Liver (tissue), 3 donors: ENCODE data around the gene ACTC1.

ENCODE experiments used
- FOXA2 ChIP-seq: IDR thresholded peaks from 2 replicates; pipeline ENCODE4 v1.6.1; 2016; ENCODE audit warnings: antibody characterized with exemption
- NR2F2 ChIP-seq: IDR thresholded peaks from 2 replicates; pipeline ENCODE4 v1.6.1; 2016; ENCODE audit warnings: antibody characterized with exemption
- RXRA ChIP-seq, 2 donors: IDR thresholded peaks; 2 replicates each; pipeline ENCODE4 v1.6.1; 2017 to 2018; ENCODE audit warnings: antibody characterized with exemption in 2 of 2, mild to moderate bottlenecking in 1 of 2
- SP1 ChIP-seq: IDR thresholded peaks from 2 replicates; pipeline ENCODE4 v1.6.1; 2018; ENCODE audit warnings: antibody characterized with exemption, mild to moderate bottlenecking
- TAF1 ChIP-seq: conservative IDR thresholded peaks from 2 replicates; pipeline ENCODE4 v1.6.1; 2016; ENCODE audit warnings: antibody characterized with exemption, mild to moderate bottlenecking
- YY1 ChIP-seq: IDR thresholded peaks from 2 replicates; pipeline ENCODE4 v1.6.1; 2016; ENCODE audit warnings: antibody characterized with exemption, mild to moderate bottlenecking
- TF ChIP-seq, protein P1 (sequence below): fragments of 150-350 bp; IDR thresholded peaks from 2 replicates; pipeline ENCODE4 v1.5.1; 2017; ENCODE audit warnings: improper control_type of control experiment, low read depth, low read length; ENCODE audit not compliant: missing input control
- TF ChIP-seq, protein P2 (sequence below): IDR thresholded peaks from 2 replicates; pipeline ENCODE4 v1.6.1; 2016; ENCODE audit warnings: antibody characterized with exemption
- TF ChIP-seq, protein P3 (sequence below): IDR thresholded peaks from 2 replicates; pipeline ENCODE4 v1.6.1; 2016; ENCODE audit warnings: antibody characterized with exemption
- TF ChIP-seq, protein P4 (sequence below): IDR thresholded peaks from 2 replicates; pipeline ENCODE4 v1.6.1; 2016; ENCODE audit warnings: antibody characterized with exemption, mild to moderate bottlenecking
- donor health status: healthy.
- donor health status: healthy.

DNA sequence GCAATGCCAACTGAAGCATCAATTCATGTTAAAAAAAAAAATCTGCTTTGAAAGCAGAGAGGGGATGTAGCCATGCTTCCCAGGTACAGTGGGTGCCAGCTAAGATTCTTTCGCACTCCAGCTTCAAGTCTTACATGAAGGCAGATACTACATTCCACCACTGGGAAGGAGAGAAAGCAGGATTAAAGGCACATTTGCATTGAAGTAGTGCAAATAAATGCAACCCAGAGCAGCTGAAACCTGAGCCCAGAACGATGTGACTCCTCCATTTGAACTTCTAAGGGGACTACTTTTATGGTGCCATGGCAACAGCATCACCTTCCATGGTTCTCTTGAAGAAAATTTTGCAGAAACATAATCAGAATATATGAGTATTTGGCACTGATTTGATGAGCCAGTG lies 21.4 kb downstream of the ACTC1 start:
- TF ChIP-seq, protein P1, sequence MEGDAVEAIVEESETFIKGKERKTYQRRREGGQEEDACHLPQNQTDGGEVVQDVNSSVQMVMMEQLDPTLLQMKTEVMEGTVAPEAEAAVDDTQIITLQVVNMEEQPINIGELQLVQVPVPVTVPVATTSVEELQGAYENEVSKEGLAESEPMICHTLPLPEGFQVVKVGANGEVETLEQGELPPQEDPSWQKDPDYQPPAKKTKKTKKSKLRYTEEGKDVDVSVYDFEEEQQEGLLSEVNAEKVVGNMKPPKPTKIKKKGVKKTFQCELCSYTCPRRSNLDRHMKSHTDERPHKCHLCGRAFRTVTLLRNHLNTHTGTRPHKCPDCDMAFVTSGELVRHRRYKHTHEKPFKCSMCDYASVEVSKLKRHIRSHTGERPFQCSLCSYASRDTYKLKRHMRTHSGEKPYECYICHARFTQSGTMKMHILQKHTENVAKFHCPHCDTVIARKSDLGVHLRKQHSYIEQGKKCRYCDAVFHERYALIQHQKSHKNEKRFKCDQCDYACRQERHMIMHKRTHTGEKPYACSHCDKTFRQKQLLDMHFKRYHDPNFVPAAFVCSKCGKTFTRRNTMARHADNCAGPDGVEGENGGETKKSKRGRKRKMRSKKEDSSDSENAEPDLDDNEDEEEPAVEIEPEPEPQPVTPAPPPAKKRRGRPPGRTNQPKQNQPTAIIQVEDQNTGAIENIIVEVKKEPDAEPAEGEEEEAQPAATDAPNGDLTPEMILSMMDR: no peak
- TF ChIP-seq SP1: no peak
- no peak for TF ChIP-seq TAF1
- TF ChIP-seq NR2F2: no peak
- TF ChIP-seq, protein P2, sequence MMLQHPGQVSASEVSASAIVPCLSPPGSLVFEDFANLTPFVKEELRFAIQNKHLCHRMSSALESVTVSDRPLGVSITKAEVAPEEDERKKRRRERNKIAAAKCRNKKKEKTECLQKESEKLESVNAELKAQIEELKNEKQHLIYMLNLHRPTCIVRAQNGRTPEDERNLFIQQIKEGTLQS: no peak
- no peak for TF ChIP-seq RXRA (IDR thresholded peaks at IDR 0.05)
- no peak for TF ChIP-seq FOXA2
- TF ChIP-seq YY1: no peak
- TF ChIP-seq, protein P3, sequence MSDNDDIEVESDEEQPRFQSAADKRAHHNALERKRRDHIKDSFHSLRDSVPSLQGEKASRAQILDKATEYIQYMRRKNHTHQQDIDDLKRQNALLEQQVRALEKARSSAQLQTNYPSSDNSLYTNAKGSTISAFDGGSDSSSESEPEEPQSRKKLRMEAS: no peak
- TF ChIP-seq, protein P4, sequence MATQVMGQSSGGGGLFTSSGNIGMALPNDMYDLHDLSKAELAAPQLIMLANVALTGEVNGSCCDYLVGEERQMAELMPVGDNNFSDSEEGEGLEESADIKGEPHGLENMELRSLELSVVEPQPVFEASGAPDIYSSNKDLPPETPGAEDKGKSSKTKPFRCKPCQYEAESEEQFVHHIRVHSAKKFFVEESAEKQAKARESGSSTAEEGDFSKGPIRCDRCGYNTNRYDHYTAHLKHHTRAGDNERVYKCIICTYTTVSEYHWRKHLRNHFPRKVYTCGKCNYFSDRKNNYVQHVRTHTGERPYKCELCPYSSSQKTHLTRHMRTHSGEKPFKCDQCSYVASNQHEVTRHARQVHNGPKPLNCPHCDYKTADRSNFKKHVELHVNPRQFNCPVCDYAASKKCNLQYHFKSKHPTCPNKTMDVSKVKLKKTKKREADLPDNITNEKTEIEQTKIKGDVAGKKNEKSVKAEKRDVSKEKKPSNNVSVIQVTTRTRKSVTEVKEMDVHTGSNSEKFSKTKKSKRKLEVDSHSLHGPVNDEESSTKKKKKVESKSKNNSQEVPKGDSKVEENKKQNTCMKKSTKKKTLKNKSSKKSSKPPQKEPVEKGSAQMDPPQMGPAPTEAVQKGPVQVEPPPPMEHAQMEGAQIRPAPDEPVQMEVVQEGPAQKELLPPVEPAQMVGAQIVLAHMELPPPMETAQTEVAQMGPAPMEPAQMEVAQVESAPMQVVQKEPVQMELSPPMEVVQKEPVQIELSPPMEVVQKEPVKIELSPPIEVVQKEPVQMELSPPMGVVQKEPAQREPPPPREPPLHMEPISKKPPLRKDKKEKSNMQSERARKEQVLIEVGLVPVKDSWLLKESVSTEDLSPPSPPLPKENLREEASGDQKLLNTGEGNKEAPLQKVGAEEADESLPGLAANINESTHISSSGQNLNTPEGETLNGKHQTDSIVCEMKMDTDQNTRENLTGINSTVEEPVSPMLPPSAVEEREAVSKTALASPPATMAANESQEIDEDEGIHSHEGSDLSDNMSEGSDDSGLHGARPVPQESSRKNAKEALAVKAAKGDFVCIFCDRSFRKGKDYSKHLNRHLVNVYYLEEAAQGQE: no peak
